Stimulated activated CD4-positive, alpha-beta T cell treated with anti-CD3 and anti-CD28 coated beads, Interleukin-1b, Interleukin-23, amount 100 ng/mL, for 4 hours (primary cell): ENCODE measurements around the gene MDM4.
"Not testable (repeated sequence)": the region's sequence is repeated elsewhere in the genome, so short reads cannot be mapped to it uniquely, and the experiment has no call there.

ENCODE experiments used
- DNase-seq, 2 donors: peaks; one replicate each; pipeline ENCODE4 v3.0.0-alpha.2; 2020; ENCODE audit warnings: low read depth in 2 of 2

The MDM4 gene

DNA sequence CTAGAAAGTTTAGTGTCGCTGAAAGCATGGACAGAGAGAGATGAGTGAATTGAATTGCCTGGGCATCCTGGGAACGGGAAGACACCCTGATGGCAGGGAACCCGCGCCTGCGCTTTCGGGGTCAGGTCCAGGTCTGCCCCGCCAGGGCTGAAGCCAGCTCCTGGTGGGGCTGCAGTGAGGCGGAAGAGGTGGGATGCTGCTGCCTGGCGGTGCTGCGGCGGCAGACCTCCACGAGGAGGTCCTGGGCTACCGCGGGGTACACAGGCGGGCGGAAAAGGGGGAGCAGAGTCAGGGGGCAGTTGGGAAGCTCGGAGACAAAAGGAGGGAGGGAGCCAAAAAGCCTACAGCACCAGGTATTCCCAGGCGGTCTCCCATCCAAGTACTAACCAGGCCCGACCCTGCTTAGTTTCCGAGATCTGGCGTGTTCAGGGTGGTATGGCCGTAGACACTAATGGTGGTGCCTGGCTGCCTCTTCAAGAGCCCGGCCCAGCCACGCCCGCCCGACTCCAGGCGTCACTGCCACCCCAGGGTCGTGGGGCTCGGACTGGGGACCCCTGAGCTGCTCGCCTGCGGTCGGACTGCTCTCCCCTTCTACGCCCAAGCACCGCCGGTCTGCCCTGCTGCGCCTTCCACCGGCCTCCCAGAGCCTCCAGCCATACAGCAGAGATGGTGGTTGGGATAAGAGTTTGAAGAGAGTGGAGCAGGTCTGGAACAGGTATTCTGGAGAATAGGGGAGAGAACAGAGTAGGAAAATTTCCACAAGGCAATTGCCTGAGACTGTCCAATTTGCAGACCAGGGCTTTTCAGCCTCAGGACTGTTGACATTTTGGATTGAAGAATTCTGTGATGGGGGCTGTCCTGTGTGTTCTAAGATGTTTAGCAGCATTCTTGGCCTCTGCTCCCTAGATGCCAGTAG lies 46.1 kb downstream of the MDM4 start:
- no peak for DNase-seq

DNA sequence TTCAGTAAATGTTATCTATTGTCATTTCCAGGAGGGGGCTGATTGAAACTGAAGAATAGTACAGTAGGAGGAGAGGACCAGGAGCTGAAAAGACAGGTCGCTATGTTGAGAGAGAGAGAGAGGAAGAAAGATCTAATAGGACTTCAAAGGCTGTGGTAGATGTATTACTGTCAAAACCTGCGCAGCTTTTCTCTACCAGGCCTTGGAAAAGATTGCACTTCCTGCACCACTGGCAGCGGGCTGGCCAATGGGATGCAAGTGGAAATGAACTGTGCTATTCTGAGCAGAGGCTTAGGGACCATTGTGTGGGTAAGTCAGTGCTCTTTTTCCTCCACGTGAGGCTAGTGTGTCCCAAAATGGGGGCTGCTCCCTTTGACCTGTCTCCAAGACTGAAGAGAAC lies 47.1 kb downstream of the MDM4 start:
- DNase-seq: no peak

DNA sequence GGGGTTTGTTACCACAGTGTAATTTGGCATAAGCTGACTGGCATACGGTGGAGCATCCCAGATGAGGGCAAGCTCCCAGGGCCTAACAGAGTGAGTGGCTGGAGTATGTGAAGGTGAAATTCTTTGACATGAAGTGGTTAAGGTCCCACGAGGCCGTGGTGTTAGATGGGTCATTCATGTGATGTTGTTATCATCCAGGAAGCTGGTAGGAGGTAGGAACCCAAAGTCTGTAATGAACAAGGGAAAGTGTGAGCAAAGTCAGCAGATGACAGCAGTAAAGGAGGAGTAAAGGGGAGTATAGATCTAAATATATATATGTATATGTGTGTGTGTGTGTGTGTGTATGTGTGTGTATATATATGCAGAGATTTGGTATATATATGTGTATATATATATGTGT lies 47.6 kb downstream of the MDM4 start:
- DNase-seq: no peak

GRCh38 chr1:204564835-204565234 lies 48.6 kb downstream of the MDM4 start:
- no peak for DNase-seq

- DNase-seq: peak in 1 of 2 donors; percentile 40
Measured at GRCh38 chr1:204565617-204566582, 49.7 kb downstream of the MDM4 start.

GRCh38 chr1:204566583-204566955 lies 50.4 kb downstream of the MDM4 start:
- no peak for DNase-seq

DNA sequence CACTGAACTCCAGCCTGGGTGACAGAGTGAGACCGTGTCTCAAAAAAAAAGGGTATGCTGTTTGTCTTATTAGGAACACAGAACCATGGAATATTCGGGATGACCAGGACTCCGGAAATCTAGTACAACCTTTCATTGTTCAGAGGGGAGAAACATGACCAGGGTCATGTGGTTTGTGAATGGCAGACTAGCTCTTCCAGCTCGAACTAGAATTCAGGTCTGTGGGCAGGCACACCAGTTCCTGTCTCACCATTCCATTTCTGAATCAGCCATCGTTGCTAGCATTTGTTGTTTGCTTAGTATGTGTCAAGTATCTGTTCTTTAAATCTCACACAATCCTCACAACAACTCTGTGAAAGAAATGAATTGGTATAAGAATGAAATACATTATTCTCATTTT lies 50.9 kb downstream of the MDM4 start:
- no peak for DNase-seq

DNA sequence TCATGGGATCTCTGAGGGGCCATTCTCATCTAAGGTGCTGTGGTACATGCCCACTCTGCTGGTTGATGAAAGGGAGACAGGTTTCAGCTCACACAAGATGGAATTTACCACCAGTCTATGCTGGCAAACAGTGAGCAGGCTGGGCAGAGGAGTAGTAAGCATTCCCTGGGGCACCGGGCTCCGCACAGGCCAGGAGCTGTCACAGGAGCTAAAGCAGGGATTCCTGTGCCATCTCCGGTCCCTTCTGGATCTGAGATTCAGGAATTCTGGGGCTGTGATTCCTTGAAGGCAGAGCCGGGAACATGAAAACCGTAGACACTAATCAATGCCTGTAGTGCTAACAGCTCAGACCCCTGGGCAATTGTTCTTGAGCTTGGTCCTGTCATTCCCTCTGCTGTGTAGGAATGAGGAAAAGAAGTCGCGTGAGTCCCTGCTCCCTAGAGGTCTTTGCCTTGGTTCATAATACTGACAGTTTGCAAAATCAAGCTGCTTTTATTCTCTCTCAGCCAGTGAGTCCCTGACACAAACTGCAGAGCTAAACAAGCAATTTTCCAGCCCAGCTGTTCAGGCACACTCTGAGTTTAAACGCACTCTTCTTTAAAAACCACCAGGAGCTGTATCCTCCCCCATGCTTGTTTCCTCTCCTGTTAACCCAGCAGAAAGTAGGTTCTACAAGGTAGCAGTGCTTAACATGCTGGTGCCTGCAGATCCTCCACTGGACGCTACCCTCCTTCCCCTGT lies 52.5 kb downstream of the MDM4 start:
- no peak for DNase-seq

DNA sequence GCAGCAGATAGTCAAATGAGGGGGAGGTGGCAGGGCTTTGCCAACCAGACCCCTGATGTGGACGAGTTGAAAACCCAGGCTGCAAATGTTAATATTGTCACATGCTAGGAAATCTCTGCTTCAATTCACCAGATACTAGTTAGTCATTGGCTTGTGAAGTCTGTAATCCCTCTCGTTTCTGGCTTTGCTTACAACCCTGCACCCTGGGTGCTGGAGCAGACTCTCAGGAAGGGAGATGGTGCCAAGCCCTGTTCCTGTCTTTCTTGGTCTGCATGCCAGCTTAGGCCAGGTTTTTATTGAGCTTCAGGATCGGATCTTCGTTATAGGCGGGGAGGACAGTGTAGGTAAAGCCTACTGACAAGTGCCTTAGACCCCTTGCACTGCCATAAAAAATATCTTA lies 53.3 kb downstream of the MDM4 start:
- no peak for DNase-seq

DNA sequence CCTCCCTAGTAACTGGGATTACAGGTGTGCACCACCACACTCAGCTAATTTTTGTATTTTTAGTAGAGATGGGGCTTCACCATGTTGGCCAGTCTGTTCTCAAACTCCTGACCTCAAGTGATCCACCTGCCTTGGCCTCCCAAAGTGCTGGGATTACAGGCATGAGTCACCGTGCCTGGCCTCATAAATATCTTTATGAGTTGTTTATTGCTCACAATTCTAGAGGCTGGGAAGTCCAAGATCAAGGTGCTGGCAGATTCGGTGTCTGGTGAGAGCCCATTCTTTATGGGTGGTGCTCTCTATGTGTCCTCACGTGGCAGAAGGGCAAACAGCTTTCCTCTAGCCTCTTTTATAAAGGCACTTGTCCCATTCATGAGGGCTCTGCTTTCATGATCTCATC lies 53.8 kb downstream of the MDM4 start:
- not testable (repeated sequence) for DNase-seq

GRCh38 chr1:204571128-204571527 lies 54.9 kb downstream of the MDM4 start:
- no peak for DNase-seq

DNA sequence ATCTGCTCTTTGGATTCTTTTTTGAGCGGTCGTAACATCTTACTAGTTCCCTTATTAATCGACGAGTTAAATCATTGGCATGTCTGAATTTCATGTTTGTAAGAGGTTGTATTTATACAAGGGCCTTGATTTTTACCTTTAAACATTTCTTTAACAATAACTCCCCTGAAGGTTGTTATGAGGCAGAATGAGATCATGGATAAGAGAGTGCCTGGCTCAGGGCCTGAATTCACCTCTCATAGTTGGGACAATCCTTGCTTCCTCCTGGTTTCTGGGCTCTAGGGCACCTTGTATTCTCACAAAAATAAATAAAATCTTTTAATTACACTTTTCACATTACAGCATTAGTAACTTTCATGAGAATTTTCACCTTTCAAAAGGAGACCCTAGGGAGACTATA lies 55.4 kb downstream of the MDM4 start:
- no peak for DNase-seq

- DNase-seq: no peak
Measured at GRCh38 chr1:204572923-204573922, 57.0 kb downstream of the MDM4 start.

- no peak for DNase-seq
Measured at GRCh38 chr1:204574016-204574864, 58.0 kb downstream of the MDM4 start.

- DNase-seq: no peak
Measured at GRCh38 chr1:204574865-204575163, 58.6 kb downstream of the MDM4 start.

DNA sequence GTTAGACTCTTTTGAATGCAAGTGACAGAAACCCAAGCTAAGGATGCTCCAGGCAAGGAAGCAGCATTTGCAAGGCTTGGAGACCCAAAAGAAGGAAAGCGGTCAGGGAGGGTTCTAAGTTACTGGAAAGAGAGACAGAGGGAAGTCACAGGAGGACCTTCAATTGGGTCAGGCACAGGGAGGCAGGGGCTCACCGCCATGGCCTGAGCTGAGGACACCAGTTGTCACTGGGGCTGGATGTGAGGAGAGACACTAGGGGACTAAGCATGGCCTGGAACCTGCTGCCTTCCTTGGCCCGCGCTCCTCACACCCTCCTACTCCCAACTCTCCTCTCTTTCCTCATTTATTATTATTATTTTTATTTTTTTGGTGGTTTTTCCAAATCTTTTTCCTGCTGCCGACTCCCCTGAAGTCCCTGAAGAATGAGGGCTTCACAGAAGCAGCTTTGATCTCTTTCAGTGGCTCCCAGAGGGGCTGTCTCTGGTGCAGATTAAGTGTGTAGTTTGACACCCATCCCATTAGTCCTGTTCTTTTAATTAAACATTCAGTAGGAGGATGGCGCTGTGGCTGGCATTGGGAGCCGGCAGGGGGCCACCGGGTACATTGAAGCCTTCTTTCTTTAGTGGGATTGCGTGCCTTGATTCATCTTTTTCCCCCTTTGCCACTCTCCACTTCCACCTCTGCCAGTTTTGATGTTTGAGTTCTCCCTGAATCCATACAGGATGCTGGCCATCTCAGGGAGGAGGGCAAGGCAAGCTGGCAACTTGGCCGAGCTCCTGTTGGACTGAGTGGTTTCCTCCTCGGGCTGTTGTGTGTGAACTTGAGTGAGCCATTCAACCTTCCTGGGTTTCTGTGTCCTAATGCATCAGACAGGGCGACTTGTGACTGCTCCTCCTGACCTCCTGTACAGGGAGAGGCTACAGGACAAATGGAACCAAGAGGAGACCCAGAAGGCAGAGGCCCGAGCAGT lies 59.3 kb downstream of the MDM4 start:
- no peak for DNase-seq

DNA sequence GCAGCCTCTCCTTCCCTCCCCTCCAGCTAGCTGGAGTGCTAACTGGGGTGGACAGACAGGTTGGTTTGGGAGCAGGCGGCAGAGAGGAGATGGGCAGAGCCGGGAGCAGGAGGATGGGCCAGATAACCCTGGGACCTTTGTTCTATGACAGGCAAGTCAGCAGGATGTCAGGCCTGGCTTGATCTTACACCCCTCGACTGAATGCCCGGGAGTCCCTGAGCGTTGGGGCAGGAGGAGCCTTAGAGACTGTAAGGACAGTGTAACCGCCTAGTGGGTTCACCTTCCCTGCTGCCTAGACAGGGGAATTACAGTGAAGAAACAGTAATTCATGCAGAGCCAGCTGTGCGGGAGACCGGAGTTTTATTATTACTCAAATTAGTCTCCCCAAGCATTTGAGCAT lies 60.2 kb downstream of the MDM4 start:
- DNase-seq: no peak

DNA sequence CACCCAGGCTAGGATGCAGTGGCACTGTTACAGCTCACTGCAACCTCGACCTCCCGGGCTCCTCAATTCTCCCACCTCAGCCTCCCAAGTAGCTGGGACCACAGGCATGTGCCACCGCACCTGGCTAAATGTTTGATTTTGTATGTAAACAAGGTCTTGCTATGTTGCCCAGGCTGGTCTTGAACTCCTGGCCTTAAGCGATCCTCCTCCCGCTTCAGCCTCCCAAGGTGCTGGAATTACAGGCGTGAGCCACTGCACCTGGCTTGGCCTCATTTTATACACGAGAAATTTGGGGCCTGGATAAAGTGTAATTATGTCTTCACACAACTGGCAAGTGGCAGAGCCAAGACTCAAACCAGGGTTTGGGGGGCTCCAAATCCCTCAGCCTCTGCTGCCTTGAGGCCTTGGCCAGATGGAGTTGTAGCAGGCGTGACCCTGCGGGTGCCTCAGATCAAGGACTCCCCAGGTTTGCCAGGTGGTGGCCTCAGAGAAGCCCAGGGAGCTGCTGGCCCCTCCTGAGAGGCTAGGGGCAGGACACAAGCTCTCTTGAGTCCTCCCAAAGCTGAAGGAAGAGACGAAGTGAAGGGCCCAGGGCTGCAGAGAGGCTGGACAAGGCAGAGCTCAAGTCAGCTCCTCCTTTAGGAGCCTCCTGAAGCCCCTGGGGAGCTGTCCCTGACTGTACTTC lies 61.7 kb downstream of the MDM4 start:
- DNase-seq: no peak
